GM19438 (cell line): ENCODE data around the gene REG1A.

Experiments used
- ATAC-seq: cut with Tn5 transposase; IDR thresholded peaks from one replicate; pipeline ENCODE4 v1.9.1; 2021; ENCODE audit warnings: low read depth; ENCODE audit not compliant: unreplicated experiment

The REG1A gene

GRCh38 chr2:79120194-79120713, at the start of gene REG1A:
Gene REG1A, plus strand, starts transcription at chr2:79120488. Its CDS starts 374 bp downstream, at chr2:79120862.
- ATAC-seq = no peak

- ATAC-seq = no peak
These were observed 49.2 kb upstream of the REG1A start for GRCh38 chr2:79071078-79071477.

- ATAC-seq = no peak
These were observed 37.3 kb upstream of the REG1A start for GRCh38 chr2:79082987-79083386.

- ATAC-seq = no peak
These were observed 36.6 kb upstream of the REG1A start for GRCh38 chr2:79083597-79084251.

GRCh38 chr2:79084495-79085135, 35.7 kb upstream of the REG1A start:
- ATAC-seq = no peak

GRCh38 chr2:79085382-79085781, 34.9 kb upstream of the REG1A start:
- no peak for ATAC-seq

GRCh38 chr2:79086255-79086654, 34.0 kb upstream of the REG1A start:
- ATAC-seq = no peak

GRCh38 chr2:79087785-79088364, 32.4 kb upstream of the REG1A start, which contains the start of gene REG1B:
Gene REG1B, minus strand, starts transcription at chr2:79087993. Its CDS starts 381 bp downstream, at chr2:79087612.
- ATAC-seq = no peak

- no peak for ATAC-seq
These were observed 29.6 kb upstream of the REG1A start for GRCh38 chr2:79090693-79091092.

- no peak for ATAC-seq
These were observed 22.4 kb upstream of the REG1A start for GRCh38 chr2:79097843-79098242.

GRCh38 chr2:79099140-79099686, 21.1 kb upstream of the REG1A start:
- no peak for ATAC-seq

- no peak for ATAC-seq
These were observed 20.0 kb upstream of the REG1A start for GRCh38 chr2:79100285-79100684.

- no peak for ATAC-seq
These were observed 19.3 kb upstream of the REG1A start for GRCh38 chr2:79101024-79101423.

GRCh38 chr2:79103214-79103613, 17.1 kb upstream of the REG1A start:
- no peak for ATAC-seq

- ATAC-seq = no peak
These were observed 15.0 kb upstream of the REG1A start for GRCh38 chr2:79105259-79105658.

- ATAC-seq = no peak
These were observed 8.0 kb upstream of the REG1A start for GRCh38 chr2:79112269-79112668.

GRCh38 chr2:79114797-79115494, 5.3 kb upstream of the REG1A start:
- no peak for ATAC-seq

- ATAC-seq = no peak
These were observed 3.0 kb upstream of the REG1A start for GRCh38 chr2:79116997-79117928.

- ATAC-seq = no peak
These were observed 2.4 kb downstream of the REG1A start for GRCh38 chr2:79122676-79123075.
